Naive B cell (primary cell): ENCODE data around the gene HOXA7. TPM values are rescaled to one million over a fixed set of nuclear protein-coding genes. Genes with fewer than 3 reads are reported as not detected.

Experiments
- ATAC-seq, 2 donors: fragments of 150-1000 bp; cut with Tn5 transposase; 2 replicates each; pipeline ENCODE4 v1.10.0; 2021; ENCODE audit warnings: low read depth in 2 of 2, mild to moderate bottlenecking in 2 of 2, moderate library complexity in 2 of 2
- DNase-seq: peaks from one replicate; pipeline ENCODE4 v3.0.0; 2022
- H3K27ac Mint-ChIP-seq, 6 donors: one replicate each; pipeline ENCODE4 v1.8.0; 2020 to 2022; ENCODE audit warnings: mild to moderate bottlenecking in 6 of 6, mixed read lengths in 6 of 6, moderate library complexity in 5 of 6, inconsistent platforms in 2 of 6
- H3K27me3 Mint-ChIP-seq, 3 donors: one replicate each; pipeline ENCODE4 v1.8.0; 2021 to 2022; ENCODE audit warnings: mixed read lengths in 3 of 3, mild to moderate bottlenecking in 1 of 3
- H3K36me3 Mint-ChIP-seq, 2 donors: one replicate each; pipeline ENCODE4 v1.8.0; 2020 to 2022; ENCODE audit warnings: mixed read lengths in 2 of 2, inconsistent platforms in 1 of 2, mild to moderate bottlenecking in 1 of 2
- H3K4me1 Mint-ChIP-seq, 3 donors: one replicate each; pipeline ENCODE4 v1.8.0; 2020 to 2022; ENCODE audit warnings: mixed read lengths in 3 of 3, inconsistent platforms in 1 of 3, mild to moderate bottlenecking in 1 of 3, moderate library complexity in 1 of 3
- H3K4me3 Mint-ChIP-seq, 8 donors: one replicate each; pipeline ENCODE4 v1.8.0; 2020 to 2022; ENCODE audit warnings: mild to moderate bottlenecking in 8 of 8, mixed read lengths in 8 of 8, moderate library complexity in 8 of 8, inconsistent platforms in 2 of 8
- H3K9me3 Mint-ChIP-seq, 7 donors: one replicate each; pipeline ENCODE4 v1.8.0; 2020 to 2022; ENCODE audit warnings: mixed read lengths in 7 of 7, mild to moderate bottlenecking in 5 of 7, inconsistent platforms in 2 of 7, moderate library complexity in 1 of 7
- polyA plus RNA-seq, 6 donors: library from polyadenylated mRNA; unstranded; fragments of 300-500 nt; fragmentation: Illumina TruSeq; gene quantifications; one replicate each; pipeline ENCODE4 v1.2.3, GENCODE V29; 2021; ENCODE audit warnings: low read depth in 6 of 6

Gene HOXA7
- polyA plus RNA-seq, 6 donors from 2014 or later = not detected

- Mint-ChIP-seq H3K36me3 (no peaks in the 10 kb centered on the region), H3K9me3 (peaks cover 0 to 3% (median 0%) of the 10 kb centered on the region in 7 donors), H3K27ac (no peak within 1 kb of the TSS), H3K27me3 (peaks cover 37 to 81% (median 78%) of the 10 kb centered on the region in 3 donors), H3K4me1 (no peaks in the 10 kb centered on the region), H3K4me3 (peak within 1 kb of the TSS; percentile 54 to 91 (median 78))
- DNase-seq = peak; percentile 53
- ATAC-seq = peak; percentile 90 to 95
These were observed 25.7 kb downstream of the HOXA7 start, which contains the start of gene HOXA4 for GRCh38 chr7:27130540-27131389. Gene HOXA4, minus strand, starts transcription at chr7:27130757. Its CDS starts 24 bp downstream, at chr7:27130733.

- Mint-ChIP-seq H3K4me3 (peak overlapping the region in 6 of 8 donors; percentile 50 to 85 (median 64)), H3K27ac (no peak overlapping the region), H3K36me3 (no peaks in the 10 kb centered on the region), H3K4me1 (no peaks in the 10 kb centered on the region), H3K27me3 (peaks cover 36 to 81% (median 79%) of the 10 kb centered on the region in 3 donors), H3K9me3 (peaks cover 0 to 3% (median 0%) of the 10 kb centered on the region in 7 donors)
- ATAC-seq (peak; percentile 20 to 24), DNase-seq (no peak)
These were observed 26.5 kb downstream of the HOXA7 start for GRCh38 chr7:27129729-27130539.

- DNase-seq = no peak
These were observed 27.4 kb downstream of the HOXA7 start for GRCh38 chr7:27128776-27129728.

GRCh38 chr7:27128034-27128433, 28.4 kb downstream of the HOXA7 start:
- DNase-seq = no peak
- peaks cover 21 to 78% (median 77%) of the 10 kb centered on the region in 3 donors for H3K27me3 Mint-ChIP-seq
- H3K36me3 Mint-ChIP-seq = no peaks in the 10 kb centered on the region
- H3K9me3 Mint-ChIP-seq = peaks cover 0 to 3% (median 0%) of the 10 kb centered on the region in 7 donors
- no peak for ATAC-seq
- peak overlapping the region in 1 of 8 donors; percentile 63 for H3K4me3 Mint-ChIP-seq
- H3K4me1 Mint-ChIP-seq = no peaks in the 10 kb centered on the region
- H3K27ac Mint-ChIP-seq = no peak overlapping the region

More at GRCh38 chr7:27128776-27129728, 27.4 kb downstream of the HOXA7 start:
- no peak overlapping the region for H3K27ac Mint-ChIP-seq
- no peaks in the 10 kb centered on the region for H3K4me1 Mint-ChIP-seq
- no peak for ATAC-seq
- peaks cover 0 to 3% (median 0%) of the 10 kb centered on the region in 7 donors for H3K9me3 Mint-ChIP-seq
- H3K4me3 Mint-ChIP-seq = peak overlapping the region in 6 of 8 donors; percentile 23 to 85 (median 66)
- H3K36me3 Mint-ChIP-seq = no peaks in the 10 kb centered on the region
- peaks cover 29 to 81% (median 79%) of the 10 kb centered on the region in 3 donors for H3K27me3 Mint-ChIP-seq

GRCh38 chr7:27126596-27127327, 29.7 kb downstream of the HOXA7 start:
- H3K4me3 Mint-ChIP-seq = no peak overlapping the region
- H3K27me3 Mint-ChIP-seq = peaks cover 19 to 69% (median 65%) of the 10 kb centered on the region in 3 donors
- peaks cover 0 to 3% (median 0%) of the 10 kb centered on the region in 7 donors for H3K9me3 Mint-ChIP-seq
- no peaks in the 10 kb centered on the region for H3K4me1 Mint-ChIP-seq
- no peak for DNase-seq
- no peak for ATAC-seq
- H3K36me3 Mint-ChIP-seq = no peaks in the 10 kb centered on the region
- no peak overlapping the region for H3K27ac Mint-ChIP-seq

GRCh38 chr7:27125986-27126394, 30.5 kb downstream of the HOXA7 start:
- ATAC-seq (no peak), DNase-seq (no peak)
- Mint-ChIP-seq H3K27me3 (peaks cover 19 to 62% (median 61%) of the 10 kb centered on the region in 3 donors), H3K4me3 (no peak overlapping the region), H3K36me3 (no peaks in the 10 kb centered on the region), H3K27ac (no peak overlapping the region), H3K9me3 (peaks cover 0 to 3% (median 0%) of the 10 kb centered on the region in 7 donors), H3K4me1 (no peaks in the 10 kb centered on the region)

- H3K27me3 Mint-ChIP-seq = peaks cover 19 to 62% (median 61%) of the 10 kb centered on the region in 3 donors
- H3K4me1 Mint-ChIP-seq = no peaks in the 10 kb centered on the region
- ATAC-seq (no peak), DNase-seq (no peak)
- H3K27ac Mint-ChIP-seq = peak overlapping the region in 1 of 6 donors; percentile 26
- no peaks in the 10 kb centered on the region for H3K36me3 Mint-ChIP-seq
- H3K4me3 Mint-ChIP-seq = no peak overlapping the region
- H3K9me3 Mint-ChIP-seq = peaks cover 0 to 3% (median 0%) of the 10 kb centered on the region in 7 donors
These were observed 31.4 kb downstream of the HOXA7 start for GRCh38 chr7:27124902-27125689.

GRCh38 chr7:27124096-27124901, 32.2 kb downstream of the HOXA7 start:
- no peaks in the 10 kb centered on the region for H3K4me1 Mint-ChIP-seq

GRCh38 chr7:27123477-27124053, 32.9 kb downstream of the HOXA7 start:
- Mint-ChIP-seq H3K4me3 (no peak overlapping the region), H3K9me3 (no peaks in the 10 kb centered on the region), H3K4me1 (no peaks in the 10 kb centered on the region), H3K27ac (peak overlapping the region in 1 of 6 donors; percentile 78), H3K36me3 (no peaks in the 10 kb centered on the region), H3K27me3 (peaks cover 13 to 58% (median 52%) of the 10 kb centered on the region in 3 donors)
- DNase-seq (no peak), ATAC-seq (no peak)

More at GRCh38 chr7:27124096-27124901, 32.2 kb downstream of the HOXA7 start:
- Mint-ChIP-seq H3K27me3 (peaks cover 19 to 62% (median 60%) of the 10 kb centered on the region in 3 donors), H3K27ac (no peak overlapping the region), H3K4me3 (no peak overlapping the region), H3K9me3 (peaks cover 0 to 3% (median 0%) of the 10 kb centered on the region in 7 donors), H3K36me3 (no peaks in the 10 kb centered on the region)
- ATAC-seq (no peak), DNase-seq (no peak)

- no peaks in the 10 kb centered on the region for H3K4me1 Mint-ChIP-seq
- H3K36me3 Mint-ChIP-seq = no peaks in the 10 kb centered on the region
- no peak overlapping the region for H3K4me3 Mint-ChIP-seq
- H3K9me3 Mint-ChIP-seq = no peaks in the 10 kb centered on the region
- DNase-seq (no peak), ATAC-seq (no peak)
- peaks cover 9 to 56% (median 49%) of the 10 kb centered on the region in 3 donors for H3K27me3 Mint-ChIP-seq
- peak overlapping the region in 1 of 6 donors; percentile 78 for H3K27ac Mint-ChIP-seq
These were observed 33.4 kb downstream of the HOXA7 start for GRCh38 chr7:27123007-27123476.
